ENCODE data around the gene HLA-F. TPM values are rescaled to one million over a fixed set of nuclear protein-coding genes. Genes with fewer than 3 reads are reported as not detected.

The HLA-F gene
- total and polyA plus RNA-seq, 2 donors: 130 to 530 TPM

GRCh38 chr6:29739136-29739881, 16.1 kb downstream of the HLA-F start:
- no peak for DNase-seq (ENCODE audit: low read depth in 6 of 9, low spot score in 9 of 9)
- no peak overlapping the region for H3K27ac ChIP-seq (ENCODE audit: low read depth in 1 of 2, low read length in 1 of 2)
- WGBS: 96% methylated on average over 4 of the region's 4 CpGs

DNA sequence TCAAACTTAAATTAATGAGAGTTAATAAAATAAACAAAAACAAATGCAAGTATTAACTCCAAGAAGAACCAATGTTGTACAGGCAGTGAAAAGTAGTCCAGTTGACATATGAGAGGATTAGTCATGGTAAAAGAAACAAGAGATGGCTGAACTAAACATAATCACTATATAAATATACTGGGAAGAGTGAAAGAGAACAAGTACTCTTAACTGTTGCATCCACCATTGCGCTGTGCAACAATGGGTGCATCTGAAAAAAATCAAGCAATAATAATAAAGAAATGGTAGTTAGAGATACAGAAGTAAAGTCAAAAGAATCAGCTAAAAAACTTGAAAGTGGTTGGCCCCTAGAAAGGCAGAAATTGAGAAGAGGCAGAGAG, 16.6 kb downstream of the HLA-F start:
- Histone ChIP-seq H3K27ac (ENCODE audit: low read depth in 1 of 2, low read length in 1 of 2) (no peak overlapping the region), H3K36me3 (ENCODE audit: control insufficient read depth in 2 of 2, insufficient read depth in 2 of 2, low read length in 1 of 2) (no peaks in the 10 kb centered on the region), H3K9me3 (ENCODE audit: control insufficient read depth in 2 of 2, insufficient read depth in 1 of 2, low read length in 1 of 2) (no peaks in the 10 kb centered on the region), H3K4me1 (ENCODE audit: control insufficient read depth in 2 of 2, insufficient read depth in 2 of 2, low read length in 2 of 2) (no peaks in the 10 kb centered on the region), H3K4me3 (ENCODE audit: low read length in 2 of 2) (no peak overlapping the region), H3K27me3 (ENCODE audit: control insufficient read depth in 2 of 2, insufficient read depth in 1 of 2, low read length in 1 of 2) (peaks cover 3 to 8% of the 10 kb centered on the region in 2 donors)
- WGBS: 100% methylated on average over 1 of the region's 1 CpG
- DNase-seq (ENCODE audit: low read depth in 6 of 9, low spot score in 9 of 9): no peak

More at GRCh38 chr6:29739136-29739881, 16.1 kb downstream of the HLA-F start:
- H3K4me1 ChIP-seq (ENCODE audit: control insufficient read depth in 2 of 2, insufficient read depth in 2 of 2, low read length in 2 of 2): no peaks in the 10 kb centered on the region
- peaks cover 3 to 8% of the 10 kb centered on the region in 2 donors for H3K27me3 ChIP-seq (ENCODE audit: control insufficient read depth in 2 of 2, insufficient read depth in 1 of 2, low read length in 1 of 2)
- H3K36me3 ChIP-seq (ENCODE audit: control insufficient read depth in 2 of 2, insufficient read depth in 2 of 2, low read length in 1 of 2): no peaks in the 10 kb centered on the region
- H3K9me3 ChIP-seq (ENCODE audit: control insufficient read depth in 2 of 2, insufficient read depth in 1 of 2, low read length in 1 of 2): no peaks in the 10 kb centered on the region
- no peak overlapping the region for H3K4me3 ChIP-seq (ENCODE audit: low read length in 2 of 2)

- Histone ChIP-seq H3K4me1 (ENCODE audit: control insufficient read depth in 2 of 2, insufficient read depth in 2 of 2, low read length in 2 of 2) (no peaks in the 10 kb centered on the region), H3K27me3 (ENCODE audit: control insufficient read depth in 2 of 2, insufficient read depth in 1 of 2, low read length in 1 of 2) (peaks cover 5 to 21% of the 10 kb centered on the region in 2 donors), H3K9me3 (ENCODE audit: control insufficient read depth in 2 of 2, insufficient read depth in 1 of 2, low read length in 1 of 2) (no peaks in the 10 kb centered on the region), H3K4me3 (ENCODE audit: low read length in 2 of 2) (no peak overlapping the region), H3K36me3 (ENCODE audit: control insufficient read depth in 2 of 2, insufficient read depth in 2 of 2, low read length in 1 of 2) (no peaks in the 10 kb centered on the region), H3K27ac (ENCODE audit: low read depth in 1 of 2, low read length in 1 of 2) (no peak overlapping the region)
- WGBS: 94% methylated on average over 4 of the region's 4 CpGs
- no peak for DNase-seq (ENCODE audit: low read depth in 6 of 9, low spot score in 9 of 9)
Observed at GRCh38 chr6:29741592-29741991, 18.4 kb downstream of the HLA-F start.

DNA sequence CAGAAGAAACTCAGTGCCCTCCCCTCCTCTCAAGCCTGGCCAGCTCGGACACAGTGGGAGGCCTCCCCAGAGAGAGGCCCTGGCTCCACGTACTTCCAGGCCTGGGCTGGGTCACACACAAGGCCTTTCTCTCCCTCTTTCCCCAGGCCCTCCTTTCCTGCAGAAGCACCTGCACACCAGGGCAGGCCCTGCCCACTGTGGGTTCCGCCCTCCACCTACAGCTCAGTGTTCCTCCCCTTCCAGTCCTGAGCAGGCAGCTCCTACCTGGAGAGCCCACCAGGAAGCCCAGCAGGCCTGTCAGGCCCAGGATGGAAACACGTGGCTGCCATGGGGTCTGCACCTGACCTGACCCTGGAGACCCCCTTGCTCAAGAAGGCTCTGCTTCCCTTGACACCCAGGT, 18.9 kb downstream of the HLA-F start:
- Histone ChIP-seq H3K27me3 (ENCODE audit: control insufficient read depth in 2 of 2, insufficient read depth in 1 of 2, low read length in 1 of 2) (peaks cover 5 to 26% of the 10 kb centered on the region in 2 donors), H3K27ac (ENCODE audit: low read depth in 1 of 2, low read length in 1 of 2) (no peak overlapping the region), H3K36me3 (ENCODE audit: control insufficient read depth in 2 of 2, insufficient read depth in 2 of 2, low read length in 1 of 2) (no peaks in the 10 kb centered on the region), H3K4me1 (ENCODE audit: control insufficient read depth in 2 of 2, insufficient read depth in 2 of 2, low read length in 2 of 2) (no peaks in the 10 kb centered on the region), H3K9me3 (ENCODE audit: control insufficient read depth in 2 of 2, insufficient read depth in 1 of 2, low read length in 1 of 2) (peaks cover 0 to under 1% of the 10 kb centered on the region in 2 donors), H3K4me3 (ENCODE audit: low read length in 2 of 2) (no peak overlapping the region)
- WGBS: 82% methylated on average over 4 of the region's 4 CpGs
- no peak for DNase-seq (ENCODE audit: low read depth in 6 of 9, low spot score in 9 of 9)

DNA sequence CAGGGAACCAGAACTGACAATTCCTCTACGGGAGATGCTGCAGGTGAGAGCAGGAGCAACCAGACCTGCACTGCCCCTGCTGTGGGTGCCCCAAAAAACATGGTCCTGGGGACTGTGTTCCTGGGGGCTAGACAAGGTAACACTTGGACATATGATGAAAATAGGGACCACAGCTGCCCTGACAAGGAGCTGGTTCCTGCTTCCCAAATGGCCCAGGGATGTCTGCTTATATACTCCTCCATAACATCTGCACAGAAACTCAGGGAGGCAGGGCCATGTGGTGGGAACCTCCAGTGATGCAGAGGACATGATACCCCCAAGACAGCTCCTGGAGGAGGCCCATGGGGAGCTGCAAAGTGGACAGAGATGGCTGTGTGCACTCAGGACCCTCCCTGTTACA, 19.8 kb downstream of the HLA-F start:
- no peak overlapping the region for H3K27ac ChIP-seq (ENCODE audit: low read depth in 1 of 2, low read length in 1 of 2)
- peaks cover 0 to 4% of the 10 kb centered on the region in 2 donors for H3K9me3 ChIP-seq (ENCODE audit: control insufficient read depth in 2 of 2, insufficient read depth in 1 of 2, low read length in 1 of 2)
- no peak overlapping the region for H3K4me3 ChIP-seq (ENCODE audit: low read length in 2 of 2)
- 47% methylated on average over 1 of the region's 1 CpG for WGBS
- H3K4me1 ChIP-seq (ENCODE audit: control insufficient read depth in 2 of 2, insufficient read depth in 2 of 2, low read length in 2 of 2): no peaks in the 10 kb centered on the region
- no peaks in the 10 kb centered on the region for H3K36me3 ChIP-seq (ENCODE audit: control insufficient read depth in 2 of 2, insufficient read depth in 2 of 2, low read length in 1 of 2)
- DNase-seq (ENCODE audit: low read depth in 6 of 9, low spot score in 9 of 9): no peak
- peaks cover 14 to 32% of the 10 kb centered on the region in 2 donors for H3K27me3 ChIP-seq (ENCODE audit: control insufficient read depth in 2 of 2, insufficient read depth in 1 of 2, low read length in 1 of 2)

DNA sequence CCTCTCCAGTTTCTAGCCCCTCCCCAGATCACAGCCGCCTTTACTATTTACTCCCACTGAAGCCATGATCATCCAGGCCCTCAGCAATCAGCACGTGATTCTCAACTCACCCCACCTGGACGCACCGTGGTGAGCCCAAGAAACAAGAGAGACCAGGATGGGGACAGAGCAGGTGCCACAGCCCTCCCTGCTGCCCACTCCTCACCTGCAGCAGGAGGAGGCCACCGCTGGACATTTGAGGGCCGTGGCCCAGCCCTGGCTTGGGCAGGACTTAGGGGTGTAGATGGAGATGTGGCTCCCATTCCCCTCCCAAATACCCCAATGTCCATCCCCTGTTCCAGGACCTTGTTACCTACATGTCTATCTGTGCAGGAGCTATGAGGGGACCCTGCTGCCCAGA, 20.3 kb downstream of the HLA-F start:
- Histone ChIP-seq H3K36me3 (ENCODE audit: control insufficient read depth in 2 of 2, insufficient read depth in 2 of 2, low read length in 1 of 2) (no peaks in the 10 kb centered on the region), H3K9me3 (ENCODE audit: control insufficient read depth in 2 of 2, insufficient read depth in 1 of 2, low read length in 1 of 2) (peaks cover 0 to 4% of the 10 kb centered on the region in 2 donors), H3K4me3 (ENCODE audit: low read length in 2 of 2) (no peak overlapping the region), H3K27me3 (ENCODE audit: control insufficient read depth in 2 of 2, insufficient read depth in 1 of 2, low read length in 1 of 2) (peaks cover 16 to 35% of the 10 kb centered on the region in 2 donors), H3K27ac (ENCODE audit: low read depth in 1 of 2, low read length in 1 of 2) (no peak overlapping the region), H3K4me1 (ENCODE audit: control insufficient read depth in 2 of 2, insufficient read depth in 2 of 2, low read length in 2 of 2) (peaks cover 3% of the 10 kb centered on the region in 2 donors)
- no peak for DNase-seq (ENCODE audit: low read depth in 6 of 9, low spot score in 9 of 9)
- 88% methylated on average over 6 of the region's 6 CpGs for WGBS

DNA sequence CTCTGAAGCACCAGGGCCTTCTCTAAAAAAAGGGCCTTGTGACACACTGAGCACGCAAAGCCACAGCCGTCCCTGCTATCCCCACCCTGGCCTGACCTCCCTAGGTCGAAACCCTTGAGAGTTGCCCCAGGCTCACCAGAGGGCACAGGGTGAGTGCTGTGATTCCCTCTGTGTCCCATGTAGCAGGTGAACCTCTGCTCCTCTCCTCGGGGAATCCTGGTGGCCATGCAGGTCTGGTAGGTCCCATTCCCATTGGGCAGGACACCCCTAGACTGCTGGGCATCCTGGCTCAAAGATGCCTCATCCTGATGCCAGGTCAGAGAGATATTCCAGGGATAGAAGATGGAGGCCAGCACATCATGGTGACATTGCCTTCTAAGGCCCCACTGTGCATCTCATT, 20.9 kb downstream of the HLA-F start:
- Histone ChIP-seq H3K27ac (ENCODE audit: low read depth in 1 of 2, low read length in 1 of 2) (no peak overlapping the region), H3K9me3 (ENCODE audit: control insufficient read depth in 2 of 2, insufficient read depth in 1 of 2, low read length in 1 of 2) (peaks cover 0 to 8% of the 10 kb centered on the region in 2 donors), H3K4me1 (ENCODE audit: control insufficient read depth in 2 of 2, insufficient read depth in 2 of 2, low read length in 2 of 2) (peaks cover 3 to 6% of the 10 kb centered on the region in 2 donors), H3K36me3 (ENCODE audit: control insufficient read depth in 2 of 2, insufficient read depth in 2 of 2, low read length in 1 of 2) (no peaks in the 10 kb centered on the region), H3K4me3 (ENCODE audit: low read length in 2 of 2) (no peak overlapping the region), H3K27me3 (ENCODE audit: control insufficient read depth in 2 of 2, insufficient read depth in 1 of 2, low read length in 1 of 2) (peaks cover 15 to 41% of the 10 kb centered on the region in 2 donors)
- no peak for DNase-seq (ENCODE audit: low read depth in 6 of 9, low spot score in 9 of 9)
- 96% methylated on average over 4 of the region's 4 CpGs for WGBS

- Histone ChIP-seq H3K9me3 (ENCODE audit: control insufficient read depth in 2 of 2, insufficient read depth in 1 of 2, low read length in 1 of 2) (peaks cover 0 to 8% of the 10 kb centered on the region in 2 donors), H3K27me3 (ENCODE audit: control insufficient read depth in 2 of 2, insufficient read depth in 1 of 2, low read length in 1 of 2) (peaks cover 18 to 46% of the 10 kb centered on the region in 2 donors), H3K36me3 (ENCODE audit: control insufficient read depth in 2 of 2, insufficient read depth in 2 of 2, low read length in 1 of 2) (no peaks in the 10 kb centered on the region), H3K4me1 (ENCODE audit: control insufficient read depth in 2 of 2, insufficient read depth in 2 of 2, low read length in 2 of 2) (peaks cover 3 to 6% of the 10 kb centered on the region in 2 donors), H3K4me3 (ENCODE audit: low read length in 2 of 2) (no peak overlapping the region), H3K27ac (ENCODE audit: low read depth in 1 of 2, low read length in 1 of 2) (no peak overlapping the region)
- no peak for DNase-seq (ENCODE audit: low read depth in 6 of 9, low spot score in 9 of 9)
- WGBS: 87% methylated on average over 4 of the region's 4 CpGs
Observed at GRCh38 chr6:29744621-29745020, 21.4 kb downstream of the HLA-F start.

DNA sequence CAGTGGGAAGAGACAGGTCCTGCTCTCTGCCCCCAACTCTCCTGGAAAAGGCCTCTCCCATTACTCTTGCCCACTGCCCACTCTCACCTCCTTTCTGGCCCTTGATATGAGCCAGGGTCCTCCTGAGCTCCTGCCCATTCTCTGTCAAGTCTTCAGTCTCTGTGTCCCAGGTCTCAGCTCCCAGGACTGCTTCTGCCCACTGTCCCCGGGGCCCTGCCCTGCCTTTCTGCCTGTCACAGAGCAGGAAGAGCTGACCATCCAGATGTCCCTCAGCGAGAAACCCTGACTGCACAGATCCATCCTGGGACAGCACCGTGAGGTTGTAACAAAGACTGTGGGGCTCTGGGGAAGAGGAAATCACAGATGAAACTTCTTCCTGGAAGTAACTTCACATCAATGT, 22.2 kb downstream of the HLA-F start:
- Histone ChIP-seq H3K9me3 (ENCODE audit: control insufficient read depth in 2 of 2, insufficient read depth in 1 of 2, low read length in 1 of 2) (peaks cover 0 to 8% of the 10 kb centered on the region in 2 donors), H3K36me3 (ENCODE audit: control insufficient read depth in 2 of 2, insufficient read depth in 2 of 2, low read length in 1 of 2) (no peaks in the 10 kb centered on the region)
- 96% methylated on average over 3 of the region's 3 CpGs for WGBS

More for the DNA sequence above, 22.2 kb downstream of the HLA-F start:
- H3K4me3 ChIP-seq (ENCODE audit: low read length in 2 of 2): no peak overlapping the region
- peaks cover 19 to 52% of the 10 kb centered on the region in 2 donors for H3K27me3 ChIP-seq (ENCODE audit: control insufficient read depth in 2 of 2, insufficient read depth in 1 of 2, low read length in 1 of 2)
- DNase-seq (ENCODE audit: low read depth in 6 of 9, low spot score in 9 of 9): no peak
- H3K27ac ChIP-seq (ENCODE audit: low read depth in 1 of 2, low read length in 1 of 2): no peak overlapping the region
- H3K4me1 ChIP-seq (ENCODE audit: control insufficient read depth in 2 of 2, insufficient read depth in 2 of 2, low read length in 2 of 2): peaks cover 3 to 6% of the 10 kb centered on the region in 2 donors

Measured in thymus (tissue), 11 donors.